ENCODE results near the gene SCRG1.

SCRG1 gene

GRCh38 chr4:173398779-173399415 is at the start of gene SCRG1:
SCRG1 (minus strand) TSS chr4:173399116; CDS start chr4:173391414, 7,702 bp downstream.
- no peak for DNase-seq

- no peak for DNase-seq
Measured at GRCh38 chr4:173448103-173448502, 49.2 kb upstream of the SCRG1 start.

DNA sequence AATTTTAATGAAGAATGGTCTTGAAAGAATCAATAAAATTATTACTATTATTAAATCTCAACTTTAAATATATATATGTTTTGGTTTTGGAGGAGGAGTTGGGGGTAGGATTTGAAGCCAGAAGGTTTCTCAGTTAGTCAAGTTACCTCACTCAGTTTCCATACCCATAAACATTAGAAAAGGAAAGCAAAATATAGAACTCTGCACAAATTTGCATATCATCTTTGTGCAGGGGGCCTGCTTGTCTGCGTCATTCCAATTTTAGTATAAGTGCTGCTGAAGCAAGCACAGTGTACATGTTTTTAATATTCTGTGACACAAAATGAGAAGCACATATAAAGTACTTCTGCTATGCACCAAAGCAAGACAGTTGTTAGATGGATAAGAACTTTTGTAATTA is 47.5 kb upstream of the SCRG1 start:
- no peak for DNase-seq

DNA sequence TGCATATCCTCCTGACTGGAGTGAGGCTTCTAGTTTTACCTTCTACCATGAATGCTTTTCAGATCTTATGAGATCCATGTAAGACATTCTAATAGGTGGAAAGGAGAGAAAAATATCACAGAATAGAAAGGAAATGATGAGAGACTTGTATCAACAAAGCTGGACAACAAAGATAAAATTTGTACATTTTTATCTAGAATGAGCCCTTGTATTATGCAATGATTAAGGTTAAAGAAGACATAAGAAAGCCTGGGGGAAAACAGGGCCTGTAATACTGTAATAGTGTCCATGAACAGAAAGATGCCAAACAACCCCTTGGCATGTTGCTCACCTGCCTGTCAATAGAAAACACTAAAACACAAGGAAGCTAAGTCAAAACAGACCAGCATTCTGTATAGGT is 44.2 kb upstream of the SCRG1 start:
- DNase-seq = no peak

GRCh38 chr4:173442223-173442932 is 43.5 kb upstream of the SCRG1 start:
- DNase-seq = no peak

DNA sequence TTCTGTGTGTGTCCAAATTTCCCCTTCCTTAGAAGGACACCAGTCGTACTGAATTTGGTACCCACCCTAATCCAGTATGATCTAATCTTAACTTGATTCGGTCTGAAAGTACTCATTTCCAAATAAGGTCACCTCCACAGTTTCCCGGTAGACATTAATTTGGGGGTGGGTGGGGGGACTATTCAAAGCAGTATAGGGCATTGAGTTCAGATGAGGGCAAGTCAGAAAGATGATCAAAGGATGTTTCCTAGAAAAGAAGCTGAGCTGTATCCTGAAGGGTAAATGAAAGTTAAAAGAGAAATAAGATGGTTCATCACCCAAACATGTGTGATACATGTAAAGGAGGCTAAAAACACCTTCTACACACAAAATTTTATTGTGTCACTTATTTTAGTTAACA is 42.0 kb upstream of the SCRG1 start:
- no peak for DNase-seq

- DNase-seq = no peak
Measured at GRCh38 chr4:173436771-173437265, 37.9 kb upstream of the SCRG1 start.

DNA sequence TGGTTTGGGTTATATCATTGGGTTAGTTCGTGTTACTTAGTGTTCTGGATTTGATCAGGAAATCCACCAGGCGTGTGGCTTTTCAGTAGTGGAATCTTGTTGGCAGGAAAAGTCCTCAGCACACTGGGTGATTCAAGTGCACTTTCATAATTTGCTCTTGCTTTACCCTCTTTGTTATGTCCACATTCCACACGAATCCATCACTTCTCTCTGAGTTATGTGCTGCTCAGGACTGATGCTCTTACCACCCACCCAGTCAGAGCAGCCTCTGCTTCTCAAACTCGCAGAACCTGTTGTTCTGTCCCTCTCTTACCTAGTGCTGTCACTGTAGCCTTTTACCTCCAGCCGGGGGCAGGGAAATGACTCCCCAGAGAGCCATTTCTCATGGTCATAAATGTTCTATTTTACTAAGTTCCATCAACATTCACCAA is 37.2 kb upstream of the SCRG1 start:
- no peak for DNase-seq

DNA sequence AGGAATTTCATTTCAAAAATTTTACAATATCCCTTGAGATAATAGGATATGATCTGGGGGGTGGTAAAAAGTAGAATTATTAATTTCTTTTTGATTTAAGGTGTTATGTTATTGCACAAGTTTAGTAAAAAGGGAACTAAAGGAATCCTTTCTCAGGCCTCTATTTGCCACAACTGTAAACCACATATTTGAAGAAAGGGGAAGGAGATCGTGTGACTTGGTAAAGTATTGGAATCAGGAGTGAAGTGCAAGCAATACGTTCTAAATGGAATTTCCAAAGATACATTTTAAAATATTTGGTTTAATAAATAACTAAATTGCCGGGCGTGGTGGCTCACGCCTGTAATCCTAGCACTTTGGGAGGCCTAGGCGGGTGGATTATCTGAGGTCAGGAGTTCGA is 35.3 kb upstream of the SCRG1 start:
- no peak for DNase-seq

DNA sequence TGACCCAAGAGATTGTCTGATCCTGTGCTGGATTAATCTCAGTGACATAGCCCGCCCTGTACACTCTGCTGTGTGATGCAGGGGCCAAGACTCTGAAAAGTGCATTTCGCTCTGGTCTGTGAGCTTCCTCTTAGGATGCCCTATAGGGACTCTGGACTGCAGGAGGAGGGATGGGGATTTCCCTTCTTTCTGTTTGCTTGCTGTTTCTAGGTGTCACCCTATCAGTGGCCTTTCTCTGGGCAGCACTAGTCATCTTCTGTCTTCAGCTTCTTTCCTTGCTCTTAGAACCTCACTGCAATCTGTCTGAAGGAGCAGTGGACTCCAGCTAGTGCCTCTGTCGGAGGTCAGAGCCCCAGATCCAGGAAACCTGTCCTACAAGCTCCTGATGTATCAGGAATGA is 34.5 kb upstream of the SCRG1 start:
- no peak for DNase-seq

DNA sequence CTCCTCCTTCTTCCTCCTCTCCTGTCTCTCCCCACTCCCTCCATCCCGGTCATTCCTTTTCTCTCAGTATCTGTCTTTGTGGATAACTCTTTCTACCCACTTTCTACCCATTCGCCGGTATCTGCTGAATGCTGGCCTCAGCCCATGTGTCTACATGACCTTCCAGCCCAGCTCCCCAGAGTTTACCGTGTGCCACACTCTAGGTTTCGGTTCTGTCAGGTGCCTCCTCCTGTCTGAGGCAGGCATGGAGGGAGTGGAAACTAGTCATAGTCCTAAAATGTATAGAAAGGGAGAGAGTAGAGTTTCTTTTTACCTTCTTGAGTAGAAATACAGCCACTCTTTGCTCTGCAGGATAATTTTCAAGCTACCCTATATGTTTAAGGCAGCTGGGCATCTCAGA is 33.5 kb upstream of the SCRG1 start:
- DNase-seq = no peak

- no peak for DNase-seq
Measured at GRCh38 chr4:173426064-173426463, 27.1 kb upstream of the SCRG1 start.

DNA sequence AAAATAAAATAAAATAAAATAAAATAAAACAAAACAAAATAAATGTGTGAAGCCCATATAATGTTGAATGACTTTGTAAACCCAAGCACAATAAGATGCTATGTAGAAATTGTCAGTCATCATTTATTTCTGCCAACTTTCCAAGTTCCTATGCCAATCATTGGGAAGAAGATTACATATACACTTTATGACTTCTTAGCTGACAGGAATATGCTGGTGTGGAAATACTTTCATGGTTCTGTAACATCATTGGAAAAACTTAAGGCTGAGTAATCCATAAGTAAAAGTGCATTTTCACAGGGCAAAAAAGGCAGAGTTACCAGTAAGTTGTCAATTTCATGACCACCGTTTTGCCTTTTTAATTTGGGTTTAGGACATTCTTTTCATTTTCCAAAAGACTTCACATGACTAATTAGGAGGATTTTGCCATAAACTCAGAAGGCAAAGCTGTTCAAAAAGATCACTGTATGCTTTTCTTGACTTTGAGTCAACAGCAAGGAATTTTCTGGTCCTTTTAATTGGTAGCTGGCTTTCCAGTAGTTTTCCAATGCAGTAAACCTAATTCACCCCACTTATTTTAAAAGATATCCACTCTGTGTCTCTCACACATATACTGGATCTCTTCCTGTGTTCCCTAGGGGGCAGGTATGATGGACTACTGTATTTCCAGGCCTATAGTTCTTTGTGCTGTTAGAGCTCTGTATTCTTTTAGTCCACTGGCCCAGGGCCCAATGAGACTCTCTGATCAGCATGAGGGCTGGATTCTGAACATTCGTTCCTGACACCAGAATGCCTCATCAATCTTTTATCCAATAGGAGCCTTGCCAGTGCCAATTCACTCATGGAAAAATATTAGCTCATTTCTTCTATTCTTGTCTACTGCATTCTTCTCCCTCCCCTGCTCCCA is 26.2 kb upstream of the SCRG1 start:
- no peak for DNase-seq

DNA sequence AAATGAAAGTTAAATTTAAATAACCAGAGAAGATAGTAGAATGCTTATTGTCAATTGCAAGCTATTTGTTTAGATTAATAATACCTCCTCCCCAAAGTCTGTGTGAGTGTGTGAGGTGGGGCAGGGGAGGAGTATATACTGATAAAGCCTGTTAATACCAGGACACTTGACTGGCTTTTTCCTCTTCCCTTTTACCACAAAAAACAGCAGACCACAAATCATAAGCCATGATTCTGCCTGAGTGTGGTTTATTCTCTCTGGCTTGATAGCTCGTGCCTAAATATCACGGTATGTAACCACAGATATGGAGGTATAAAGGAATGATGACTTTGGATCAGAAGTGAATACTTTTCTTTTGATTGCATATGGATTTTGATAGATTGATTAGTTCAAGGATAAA is 21.9 kb upstream of the SCRG1 start:
- no peak for DNase-seq

- no peak for DNase-seq
Measured at GRCh38 chr4:173420324-173420752, 21.4 kb upstream of the SCRG1 start.

DNA sequence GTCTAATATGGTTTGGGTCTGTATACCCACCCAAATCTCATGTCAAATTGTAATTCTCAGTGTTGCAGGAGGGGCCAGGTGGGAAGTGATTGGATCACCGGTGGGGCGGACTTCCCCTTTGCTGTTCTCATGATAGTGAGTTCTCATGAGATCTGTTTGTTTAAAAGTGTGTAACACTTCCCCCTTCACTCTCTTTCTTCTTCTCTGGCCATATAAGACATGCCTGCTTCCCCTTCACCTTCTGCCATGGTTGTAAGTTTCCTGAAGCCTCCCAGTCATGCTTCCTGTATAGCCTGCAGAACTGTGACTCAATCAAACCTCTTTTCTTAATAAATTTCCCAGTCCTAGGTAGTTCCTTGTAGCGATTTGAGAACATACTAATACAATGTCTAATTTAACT is 19.7 kb upstream of the SCRG1 start:
- DNase-seq = no peak

DNA sequence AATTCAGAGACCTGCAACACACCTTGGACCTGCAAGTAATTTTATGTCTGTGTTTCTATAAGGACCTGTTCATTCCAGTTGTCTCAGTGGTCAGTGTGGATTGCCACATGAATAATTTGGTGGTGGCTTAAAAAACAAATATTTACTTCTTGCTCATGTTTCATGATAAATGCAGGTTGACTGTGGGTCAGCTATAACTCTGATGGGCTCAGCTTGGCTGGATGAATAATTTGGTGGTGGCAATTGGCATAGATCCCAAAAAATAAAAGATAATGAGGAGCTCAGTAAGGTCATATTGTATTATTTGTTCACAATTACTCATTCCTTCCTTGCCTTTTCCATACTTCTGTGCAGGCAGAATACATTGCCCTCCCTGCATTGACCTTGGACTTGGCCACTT is 18.9 kb upstream of the SCRG1 start:
- no peak for DNase-seq

DNA sequence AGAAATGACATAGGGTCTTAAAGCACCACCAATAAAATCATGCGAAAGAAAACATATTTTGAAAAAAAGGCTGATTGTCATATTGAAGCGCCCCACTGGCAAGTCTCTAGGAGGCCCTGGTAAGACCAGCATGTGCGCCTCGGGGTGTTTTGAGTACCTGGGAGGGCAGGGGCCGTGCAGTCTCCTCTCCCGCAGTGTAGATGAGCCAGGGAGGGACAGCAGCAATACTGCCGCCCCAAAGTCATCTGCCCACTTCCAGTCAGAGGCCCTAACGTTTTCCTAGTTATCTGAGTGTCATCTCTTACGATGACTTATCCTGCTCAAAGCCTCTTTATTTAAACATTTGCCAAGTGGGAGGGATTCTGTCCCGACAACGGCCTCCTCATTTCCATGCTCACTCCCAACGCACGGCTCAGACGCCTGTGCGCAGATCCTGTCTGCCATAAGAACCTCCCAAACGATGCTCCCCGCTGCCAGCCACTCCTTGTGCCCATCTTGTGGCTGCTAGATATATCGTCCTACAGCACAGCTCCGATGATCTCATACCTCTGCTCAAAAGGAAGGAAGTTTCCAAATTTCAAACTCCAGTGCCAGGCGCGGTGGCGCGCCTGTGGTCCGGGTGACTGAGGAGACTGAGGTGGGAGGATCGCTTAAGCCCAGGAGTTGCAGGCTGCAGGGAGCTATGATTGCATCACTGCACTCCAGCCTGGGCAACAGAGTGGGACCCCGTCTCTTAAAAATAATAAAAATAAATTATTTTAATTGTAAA is 17.2 kb upstream of the SCRG1 start:
- DNase-seq = no peak

DNA sequence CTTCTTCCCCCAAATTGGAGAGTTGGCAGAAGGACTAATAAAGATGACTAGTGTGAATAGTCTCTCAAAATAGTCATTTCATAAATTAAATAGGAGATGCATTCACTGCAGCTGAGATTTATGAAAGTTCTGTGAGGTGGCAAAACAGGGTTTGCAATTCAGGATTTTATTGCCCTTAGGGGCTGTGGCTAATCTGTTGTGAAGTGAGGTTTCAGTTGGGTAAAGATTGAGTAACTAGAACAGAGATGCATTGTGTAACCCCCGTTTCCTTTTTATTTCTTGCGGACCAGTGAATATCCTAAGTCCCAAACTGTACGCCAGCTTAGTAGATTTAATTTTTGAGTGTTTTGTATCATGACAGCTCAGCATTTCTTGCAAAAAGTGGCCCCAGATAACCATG is 16.2 kb upstream of the SCRG1 start:
- no peak for DNase-seq

GRCh38 chr4:173414456-173414855 is 15.5 kb upstream of the SCRG1 start:
- DNase-seq = no peak

GRCh38 chr4:173413036-173413435 is 14.1 kb upstream of the SCRG1 start:
- no peak for DNase-seq

DNA sequence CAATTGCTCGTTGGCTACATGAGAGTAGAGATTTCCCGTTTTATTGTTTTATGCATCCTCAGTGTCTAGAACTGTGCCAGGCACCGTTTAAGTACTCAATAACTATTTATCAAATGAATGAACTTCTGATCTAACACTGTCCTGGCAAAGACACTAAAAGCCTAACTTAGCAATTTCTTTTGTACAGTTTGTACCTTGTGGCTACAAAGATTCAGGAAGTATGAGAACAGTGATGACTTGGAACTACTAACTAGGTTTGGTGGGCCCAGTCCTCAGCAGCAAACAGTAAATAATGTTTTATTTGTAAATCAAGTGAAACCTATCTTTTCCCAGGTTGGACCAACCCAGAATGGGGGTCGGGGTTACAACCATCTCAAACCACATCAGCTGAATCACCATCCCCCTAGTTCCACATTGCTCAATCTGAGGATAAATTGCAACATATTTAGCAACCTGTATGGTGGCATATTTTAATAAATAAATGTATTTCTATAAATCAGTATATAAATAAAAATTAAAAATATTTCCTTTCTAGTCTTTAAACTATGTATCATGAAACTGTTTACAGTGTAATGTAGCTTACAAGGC is 12.3 kb upstream of the SCRG1 start:
- DNase-seq = no peak

Data from KG1 (cell line).